Fibroblast of upper back skin (primary cell): ENCODE measurements around the gene IQCN.
A peak's percentile ranks its signal among the peaks of the same experiment; 100 is the strongest.

Source experiments
- DNase-seq: peaks from one replicate; pipeline ENCODE4 v3.0.0-alpha.2; 2013

Gene IQCN

DNA sequence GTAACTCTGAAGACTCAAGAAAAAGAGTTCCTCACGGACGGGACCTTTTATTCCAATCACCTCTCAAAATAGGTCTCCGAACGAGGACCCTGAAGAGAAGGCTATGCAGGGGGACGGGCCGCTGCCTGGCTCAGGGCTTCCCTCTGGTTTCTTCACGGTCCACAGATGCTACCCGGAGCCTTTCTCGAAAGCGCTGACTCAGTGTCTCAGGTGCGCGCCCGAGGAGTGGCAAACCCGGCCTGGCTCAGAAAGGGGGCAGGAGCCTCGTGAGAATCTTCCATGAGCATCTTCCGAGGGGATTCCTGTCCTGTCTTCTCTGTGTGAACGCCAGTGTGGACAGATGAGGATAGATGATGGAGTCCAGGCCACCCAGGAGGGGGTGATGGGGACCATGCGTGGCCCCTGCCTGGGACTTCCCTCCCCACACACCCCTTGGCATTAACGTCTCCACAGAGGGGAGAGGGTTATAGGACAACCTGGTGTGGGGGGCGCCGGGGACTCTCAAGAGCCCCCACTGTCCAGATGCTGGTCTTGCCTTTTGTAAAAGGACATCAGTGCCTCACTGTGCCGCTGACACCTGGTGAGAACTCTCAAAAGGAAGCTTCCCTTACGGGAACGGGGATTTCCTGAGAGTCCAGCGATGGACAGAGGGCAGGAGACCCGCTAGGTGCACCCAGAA, 32.1 kb upstream of the IQCN start:
- DNase-seq, result no peak

DNA sequence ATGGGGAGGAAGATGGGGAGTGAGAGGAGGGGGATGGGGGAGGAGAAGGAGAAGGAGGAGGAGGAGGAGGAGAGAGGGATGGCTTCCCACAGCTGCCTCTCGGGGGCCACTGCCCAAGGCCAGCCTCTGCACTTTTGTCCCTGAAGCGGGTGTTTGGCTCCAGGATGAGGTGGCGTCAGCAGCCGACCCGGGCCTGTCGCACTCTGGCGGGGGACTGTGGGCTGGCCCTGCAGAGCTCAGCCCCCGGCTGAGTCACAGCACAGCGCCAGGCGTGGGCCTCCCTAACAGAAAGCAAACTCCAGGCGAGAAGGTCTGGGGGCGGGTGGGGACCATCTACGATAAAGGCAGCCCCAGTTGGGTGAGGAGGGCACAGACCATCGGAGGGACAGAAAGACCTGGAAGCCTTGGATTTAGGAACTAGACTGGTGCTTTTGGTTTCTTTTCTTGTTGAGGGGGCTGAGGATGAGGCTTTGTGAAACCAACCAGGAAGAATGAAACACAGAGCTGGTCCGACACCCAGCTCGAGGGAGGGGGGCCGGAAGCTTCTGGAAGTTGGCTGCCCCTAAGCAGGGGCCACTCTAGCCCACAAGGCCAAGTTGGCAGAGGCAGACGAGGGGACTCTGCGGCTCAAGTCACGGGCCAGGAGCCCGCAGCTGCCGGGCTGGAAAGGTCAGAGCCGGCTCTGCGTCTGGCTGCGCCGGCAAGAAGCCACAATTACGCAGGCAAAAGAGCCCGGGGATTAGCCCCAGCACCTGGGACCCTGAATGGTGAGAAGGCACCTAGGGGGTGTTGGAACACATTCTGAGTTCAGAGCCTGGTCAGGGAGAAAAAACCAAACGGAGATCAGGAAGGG, 30.4 kb upstream of the IQCN start:
- peak; percentile 72 for DNase-seq

DNA sequence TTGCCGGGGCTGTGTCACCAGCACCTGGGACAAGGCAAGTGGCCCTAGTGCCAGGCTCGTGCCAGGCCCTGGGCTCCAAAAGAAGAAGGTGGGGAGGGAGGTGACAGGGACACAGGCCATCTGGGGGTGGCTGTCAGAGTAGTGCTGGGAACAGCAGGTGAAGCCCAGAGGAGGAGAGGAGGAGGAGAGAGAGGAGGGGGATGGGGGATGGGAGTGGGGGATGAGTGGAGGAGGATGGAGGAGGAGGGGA, 29.9 kb upstream of the IQCN start:
- DNase-seq, result no peak

DNA sequence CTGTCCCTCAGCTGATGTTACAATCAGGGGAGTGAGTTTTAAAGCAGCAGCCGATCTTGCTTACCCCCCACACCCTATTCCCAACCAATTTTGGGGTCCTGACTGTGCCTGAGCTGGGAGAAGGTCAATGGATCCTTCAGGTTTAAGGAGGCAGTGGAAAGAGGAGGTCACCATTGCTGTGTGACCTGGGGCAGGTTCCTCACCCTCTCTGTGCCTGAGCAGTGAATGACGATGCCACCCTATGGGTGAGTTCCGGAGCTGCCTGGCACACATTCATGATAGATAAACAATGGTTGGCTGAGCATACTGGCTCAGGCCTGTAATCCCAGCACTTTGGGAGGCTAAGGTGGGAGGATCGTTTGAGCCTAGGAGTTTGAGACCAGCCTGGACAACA, 27.5 kb upstream of the IQCN start:
- DNase-seq, result no peak

DNA sequence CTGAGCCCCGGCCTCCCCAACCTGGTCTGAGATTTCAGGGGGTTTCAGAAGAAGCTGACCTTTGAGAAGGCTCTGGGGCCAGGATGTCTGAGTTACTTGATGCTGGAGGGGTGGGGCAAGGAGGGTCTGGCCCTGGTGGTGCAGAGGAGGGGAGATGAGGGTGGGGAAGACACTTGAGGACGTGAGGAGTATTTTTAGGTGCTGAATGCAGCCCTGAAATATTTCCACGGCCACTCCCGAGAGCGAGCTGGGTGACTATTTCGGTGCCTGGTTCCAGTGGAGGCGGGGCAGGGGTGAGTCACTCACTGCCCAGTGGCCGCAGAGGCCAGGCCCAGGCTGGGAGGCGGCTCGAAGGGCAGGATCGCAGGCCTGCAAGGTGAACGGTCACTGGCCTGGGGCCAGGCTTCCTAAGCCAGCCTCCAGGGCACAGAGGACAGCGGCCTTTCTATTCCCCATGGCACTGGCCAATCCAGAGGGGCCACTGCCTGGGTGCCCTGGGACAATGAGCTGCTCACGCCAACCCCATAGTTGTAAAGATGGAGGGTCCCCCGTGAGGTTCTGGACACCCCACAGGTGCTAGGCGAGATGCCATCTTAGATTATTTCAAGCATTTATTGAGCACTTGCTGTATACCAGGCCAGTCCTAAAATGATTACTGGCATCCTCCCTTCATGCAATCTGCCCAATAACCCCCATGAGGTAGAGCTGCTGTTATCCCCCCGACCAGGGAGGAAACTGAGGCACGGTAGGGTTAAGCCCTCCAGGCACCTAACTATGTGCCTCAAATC, 26.9 kb upstream of the IQCN start:
- no peak for DNase-seq

DNA sequence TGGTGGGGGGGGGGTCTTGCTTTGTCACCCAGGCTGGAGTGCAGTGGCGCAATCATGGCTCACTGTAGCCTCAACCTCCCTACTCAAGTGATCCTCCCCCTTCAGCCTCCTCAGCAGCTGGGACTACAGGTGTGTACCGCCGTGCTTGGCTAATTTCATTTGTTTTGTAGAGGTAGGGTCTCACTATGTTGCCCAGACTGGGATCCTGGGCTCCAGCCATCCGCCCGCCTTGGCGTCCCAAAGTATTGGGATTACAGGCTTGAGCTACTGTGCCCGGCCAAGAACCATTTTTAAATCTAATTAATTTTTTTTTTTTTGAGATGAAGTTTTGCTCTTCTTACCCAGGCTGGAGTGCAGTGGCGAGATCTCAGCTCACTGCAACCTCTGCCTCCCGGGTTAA, 25.4 kb upstream of the IQCN start:
- DNase-seq, result no peak

DNA sequence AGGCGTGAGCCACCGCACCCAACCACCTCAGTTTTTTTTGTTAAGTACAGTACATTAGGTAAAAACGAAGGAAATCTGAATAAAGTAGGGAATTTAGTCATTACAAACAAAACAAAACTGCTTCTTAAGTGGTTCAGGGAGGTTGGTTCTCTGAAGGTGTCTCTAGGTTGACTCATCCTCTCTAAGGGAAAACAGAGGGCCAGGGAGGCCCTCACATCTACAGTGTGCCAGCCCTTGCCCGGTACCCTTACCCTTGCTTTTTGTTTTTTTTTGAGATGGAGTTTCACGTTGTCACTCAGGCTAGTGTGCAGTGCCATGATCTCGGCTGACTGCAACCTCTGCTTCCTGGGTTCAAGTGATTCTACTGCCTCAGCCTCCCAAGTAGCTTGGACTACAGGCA, 24.3 kb upstream of the IQCN start:
- DNase-seq, result no peak

DNA sequence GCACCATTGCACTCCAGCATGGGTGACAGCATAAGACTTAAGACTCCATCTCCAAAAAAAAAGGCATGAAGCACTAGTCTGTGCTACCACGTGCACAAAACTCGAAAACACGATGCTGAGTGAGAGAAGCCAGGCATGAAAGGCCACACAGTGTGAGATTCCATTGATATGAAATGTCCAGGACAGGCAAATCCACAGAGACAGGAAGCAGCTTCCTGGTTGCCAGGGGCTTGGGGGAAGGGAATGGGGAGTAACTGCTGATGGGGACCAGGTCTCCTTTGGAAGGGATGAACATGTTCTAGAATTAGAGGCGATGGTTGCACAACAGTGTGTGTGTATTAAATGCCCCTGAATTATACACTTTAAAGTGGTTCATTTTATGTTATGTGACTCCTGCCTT, 23.1 kb upstream of the IQCN start:
- DNase-seq, result peak; percentile 48

DNA sequence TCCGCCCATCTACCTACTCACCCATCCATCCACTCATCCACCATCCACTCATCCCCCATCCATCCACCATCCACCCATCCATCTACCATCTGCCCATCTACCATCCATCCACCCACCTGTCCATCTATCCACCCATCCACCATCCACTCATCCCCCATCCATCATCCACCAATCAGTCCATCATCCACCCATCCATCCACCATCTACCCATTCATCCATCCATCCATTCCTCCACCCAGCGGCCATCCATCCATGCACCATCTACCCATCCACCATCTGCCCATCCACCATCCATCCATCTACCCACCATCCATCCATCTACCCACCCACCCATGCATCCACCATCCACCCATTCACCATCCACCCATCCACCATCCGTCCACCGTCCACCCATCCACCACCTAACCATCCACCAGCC, 20.8 kb upstream of the IQCN start:
- no peak for DNase-seq

DNA sequence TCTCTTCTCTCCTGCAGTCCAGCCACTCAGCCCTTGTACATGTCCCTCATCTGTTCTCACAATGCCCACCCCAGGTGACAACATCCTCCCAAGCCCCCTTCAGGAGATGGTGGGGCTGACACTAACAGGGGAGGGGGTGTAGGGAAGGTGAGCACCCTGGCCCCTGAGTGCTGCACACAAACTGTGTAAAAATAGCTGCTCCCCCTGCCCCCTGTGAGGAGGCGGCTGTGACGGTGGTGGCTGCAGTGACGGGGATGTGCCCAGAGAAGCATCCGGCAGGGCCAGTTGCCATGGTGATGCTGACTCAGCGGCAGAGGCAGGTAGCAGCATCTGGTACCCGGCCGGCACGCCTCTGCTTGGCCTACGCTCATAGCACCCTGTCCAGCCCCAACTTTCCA, 20.2 kb upstream of the IQCN start:
- DNase-seq, result no peak

DNA sequence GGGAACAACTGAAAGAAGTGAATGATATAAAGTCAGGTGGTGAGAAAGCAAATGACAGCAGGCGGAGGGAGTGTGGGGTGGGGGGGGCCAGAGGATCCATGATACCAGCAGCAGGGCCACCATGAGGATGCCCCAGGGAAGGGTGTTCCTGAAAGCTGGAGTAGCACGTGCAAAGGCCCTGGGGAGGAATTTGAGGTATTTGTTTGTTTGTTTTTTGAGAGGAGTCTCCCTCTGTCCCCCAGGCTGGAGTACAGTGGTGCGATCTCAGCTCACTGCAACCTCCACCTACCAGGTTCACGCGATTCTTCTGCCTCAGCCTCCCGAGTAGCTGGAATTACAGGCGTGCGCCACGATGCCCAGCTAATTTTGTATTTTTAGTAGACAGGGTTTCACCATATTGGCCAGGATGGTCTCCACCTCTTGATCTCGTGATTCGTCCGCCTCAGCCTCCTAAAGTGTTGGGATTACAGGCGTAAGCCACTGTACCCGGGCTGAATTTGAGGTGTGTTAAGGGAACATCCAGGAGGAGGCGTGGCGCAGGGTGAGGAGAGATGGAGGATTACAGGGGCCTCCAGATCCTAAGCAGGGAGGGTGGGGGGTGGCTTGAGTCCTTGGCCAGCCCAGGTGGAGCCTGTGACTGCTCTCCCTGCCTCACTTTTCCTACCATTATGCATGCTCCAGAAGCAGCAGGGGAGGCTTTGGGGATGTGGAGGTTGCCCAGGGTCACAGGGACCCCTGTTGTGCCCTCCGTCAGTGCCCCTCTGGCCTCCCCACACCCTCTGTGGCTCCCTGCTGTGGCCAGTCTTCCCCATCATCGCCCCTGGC, 19.6 kb upstream of the IQCN start:
- DNase-seq, result no peak

DNA sequence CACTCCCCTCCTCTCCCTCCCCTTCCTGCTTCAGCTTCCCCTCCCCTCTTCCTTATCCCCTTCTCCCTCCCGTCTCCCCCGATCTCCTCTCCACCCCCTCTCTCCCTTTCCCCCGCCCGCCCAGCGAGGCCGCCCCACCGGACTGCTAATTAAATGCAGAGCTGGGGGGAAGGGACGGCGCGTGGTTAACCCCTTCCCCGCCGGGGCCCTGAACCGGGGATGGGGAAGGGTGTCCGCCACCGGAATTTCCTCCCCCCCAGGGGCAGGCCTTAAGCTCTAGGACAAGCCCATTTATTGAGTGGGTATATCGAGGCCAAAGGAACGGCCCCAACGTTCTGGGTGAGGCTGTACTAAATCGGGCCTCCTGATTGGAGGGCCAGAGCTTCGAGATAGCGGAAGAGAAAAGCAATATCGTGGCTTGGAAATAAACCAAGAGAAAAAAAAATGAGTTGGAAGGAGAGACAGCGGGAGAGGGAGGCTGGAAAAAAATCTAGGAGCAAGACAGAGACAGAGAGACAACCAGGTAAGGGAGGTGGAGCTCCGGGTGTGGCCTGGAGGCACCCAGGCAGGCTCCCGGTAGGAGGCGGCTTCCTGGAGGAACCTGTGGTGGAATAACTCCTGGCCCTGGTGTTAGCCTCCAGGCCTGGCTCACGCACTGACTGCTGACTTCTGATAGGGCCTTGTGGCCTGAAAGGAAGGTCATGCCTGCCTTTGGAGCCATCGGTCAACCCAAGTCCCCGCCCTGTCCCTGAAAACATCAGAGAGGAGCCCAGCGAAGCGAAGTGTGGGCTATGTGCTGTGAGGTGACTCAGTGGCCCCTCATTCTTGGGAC, 18.8 kb upstream of the IQCN start:
- DNase-seq, result peak; percentile 89

DNA sequence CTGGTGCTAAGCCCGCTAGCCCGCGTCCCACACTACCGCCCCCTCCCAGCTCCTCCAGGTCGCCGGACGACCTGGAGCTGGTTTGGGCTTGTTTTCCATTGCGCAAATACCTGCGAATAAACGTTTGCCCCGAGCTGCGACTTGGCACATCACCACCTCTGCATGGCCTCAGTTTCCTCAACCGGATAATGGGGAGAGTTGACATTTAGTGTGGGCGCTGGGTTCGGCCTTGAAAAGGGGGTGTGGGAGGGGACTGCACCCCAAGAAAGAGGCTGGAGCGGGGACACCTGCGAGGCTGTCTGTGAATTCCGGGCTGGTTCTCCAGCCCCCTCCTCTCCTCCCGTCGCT, 18.2 kb upstream of the IQCN start:
- no peak for DNase-seq

DNA sequence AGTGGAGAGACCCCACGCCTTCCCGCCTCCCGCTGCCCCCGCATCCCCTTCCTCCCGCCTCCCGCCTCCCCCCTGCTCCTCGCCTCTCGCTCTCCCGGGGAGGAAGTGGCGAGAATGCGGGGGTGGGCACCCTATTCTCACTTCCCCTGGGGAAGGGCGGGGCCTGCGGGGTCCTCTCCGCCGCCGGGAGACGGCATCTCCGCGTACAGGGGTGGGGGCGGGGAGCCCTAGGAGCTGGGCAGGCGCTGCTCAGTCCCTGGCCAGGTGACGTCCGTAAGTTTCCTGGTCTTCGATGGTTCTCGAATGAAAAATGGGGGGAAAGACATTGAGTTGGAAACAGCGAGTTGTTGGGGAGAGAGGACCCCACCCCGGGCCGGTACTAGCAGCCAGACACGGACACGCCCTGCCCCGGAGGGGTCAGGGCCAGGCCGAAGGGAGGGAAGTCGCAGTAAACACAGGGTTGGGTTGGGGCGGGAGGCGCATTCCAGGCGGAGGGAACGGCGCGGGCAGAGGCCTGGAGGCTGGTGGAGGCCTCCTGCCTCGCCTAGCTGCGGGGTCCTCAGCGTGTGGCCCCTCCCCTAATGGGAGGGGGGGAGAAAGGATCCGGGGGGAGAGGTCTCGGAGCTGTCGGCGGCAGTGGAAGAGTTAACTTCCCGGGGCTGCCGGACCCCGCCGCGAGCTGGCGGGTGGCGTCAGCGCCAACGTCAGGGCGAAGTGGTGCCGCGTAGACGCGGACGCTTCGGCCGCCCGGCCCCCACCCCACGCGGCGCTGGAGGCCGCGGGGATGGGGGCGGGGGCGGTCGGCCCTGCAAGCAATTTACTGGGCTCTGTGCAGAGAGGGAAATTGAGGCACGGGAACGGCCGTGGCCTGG, 17.6 kb upstream of the IQCN start:
- peak; percentile 77 for DNase-seq

DNA sequence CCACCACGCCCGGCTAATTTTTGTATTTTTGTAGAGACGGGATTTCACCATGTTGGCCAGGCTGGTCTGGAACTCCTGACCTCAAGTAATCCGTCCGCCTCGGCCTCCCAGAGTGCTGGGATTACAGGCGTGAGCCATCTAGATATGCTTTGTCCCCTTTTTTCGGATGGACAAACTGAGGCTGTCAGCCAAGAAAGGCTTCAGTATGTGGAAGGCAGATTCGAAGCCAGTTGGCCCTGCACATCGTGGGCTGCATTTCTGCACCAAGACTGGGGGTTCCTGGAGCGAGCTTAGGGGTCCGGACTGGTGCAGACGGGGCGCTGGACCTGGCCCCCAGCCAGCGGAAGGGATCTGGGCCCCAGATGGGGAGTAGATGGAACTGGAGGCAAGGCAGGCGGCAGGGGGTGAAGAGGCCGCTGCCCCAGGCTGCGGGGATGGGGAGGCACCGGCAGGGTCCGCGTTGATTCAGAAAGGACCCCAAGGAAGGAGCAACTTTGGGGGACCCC, 16.8 kb upstream of the IQCN start:
- DNase-seq, result no peak

DNA sequence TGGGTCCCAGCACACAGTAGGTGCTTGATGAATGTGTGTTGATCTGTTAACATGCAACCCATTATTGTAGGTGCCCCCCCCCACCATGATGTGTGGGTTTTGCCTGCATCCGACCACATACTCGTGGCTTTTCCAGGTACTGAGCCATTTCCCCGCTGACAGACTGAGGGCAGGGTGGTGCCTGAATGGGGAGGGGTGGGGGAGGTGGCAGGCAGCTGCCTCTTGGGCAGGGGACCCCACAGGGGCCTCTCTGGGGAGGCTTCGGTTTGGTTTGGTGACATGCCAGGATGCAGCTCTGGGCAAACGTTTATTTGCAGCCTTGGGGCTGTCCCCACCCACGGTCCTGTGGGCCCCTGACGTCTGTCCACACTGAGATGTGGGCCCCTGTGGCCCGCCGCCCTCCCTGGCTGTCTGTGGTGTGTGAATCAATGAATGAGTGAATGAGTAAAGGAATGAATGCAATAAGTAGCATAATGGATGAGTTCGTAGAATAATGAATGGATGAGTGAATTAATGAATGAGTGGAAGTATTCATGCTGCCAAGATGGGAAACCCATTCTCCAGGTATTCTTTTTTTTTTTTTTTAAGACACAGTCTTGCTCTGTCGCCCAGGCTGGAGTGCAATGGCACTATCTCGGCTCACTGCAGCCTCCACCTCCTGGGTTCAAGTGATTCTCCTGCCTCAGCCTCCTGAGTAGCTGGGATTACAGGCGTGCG, 16.2 kb upstream of the IQCN start:
- DNase-seq, result no peak

DNA sequence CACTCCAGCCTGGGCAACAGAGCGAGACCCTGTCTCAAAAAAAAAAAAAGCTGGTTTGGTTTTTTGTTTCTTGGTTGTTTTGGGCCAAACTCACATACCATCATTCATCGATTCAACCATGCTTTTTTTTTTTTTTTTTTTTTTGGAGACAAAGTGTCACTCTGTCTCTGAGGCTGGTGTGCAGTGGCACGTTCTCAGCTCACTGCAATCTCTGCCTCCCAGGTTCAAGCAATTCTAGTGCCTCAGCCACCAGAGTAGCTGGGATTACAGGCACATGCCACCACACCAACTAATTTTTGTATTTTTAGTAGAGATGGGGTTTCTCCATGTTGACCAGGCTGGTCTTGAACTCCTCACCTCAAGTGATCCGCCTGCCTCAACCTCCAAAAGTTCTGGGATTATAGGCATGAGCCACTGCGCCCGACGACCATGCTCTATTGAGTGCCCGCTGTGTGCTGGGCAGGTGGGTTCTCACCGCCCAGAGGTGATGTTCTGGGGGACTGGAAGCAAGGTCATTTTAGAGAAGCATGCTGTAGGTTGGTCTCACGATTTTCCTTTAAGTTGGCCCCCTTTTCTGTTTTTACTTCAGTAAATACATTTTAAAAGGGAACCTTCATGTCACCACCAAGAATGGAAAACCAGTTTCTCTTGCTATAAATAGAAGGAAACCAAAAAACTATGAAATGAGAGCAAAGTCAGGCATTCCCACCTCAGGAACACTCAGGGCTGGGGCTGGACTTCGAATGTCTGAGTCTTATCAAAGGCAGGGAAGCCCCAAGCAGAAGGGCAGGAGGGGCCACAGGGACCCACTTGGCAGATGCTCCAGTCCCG, 15.4 kb upstream of the IQCN start:
- DNase-seq, result no peak

DNA sequence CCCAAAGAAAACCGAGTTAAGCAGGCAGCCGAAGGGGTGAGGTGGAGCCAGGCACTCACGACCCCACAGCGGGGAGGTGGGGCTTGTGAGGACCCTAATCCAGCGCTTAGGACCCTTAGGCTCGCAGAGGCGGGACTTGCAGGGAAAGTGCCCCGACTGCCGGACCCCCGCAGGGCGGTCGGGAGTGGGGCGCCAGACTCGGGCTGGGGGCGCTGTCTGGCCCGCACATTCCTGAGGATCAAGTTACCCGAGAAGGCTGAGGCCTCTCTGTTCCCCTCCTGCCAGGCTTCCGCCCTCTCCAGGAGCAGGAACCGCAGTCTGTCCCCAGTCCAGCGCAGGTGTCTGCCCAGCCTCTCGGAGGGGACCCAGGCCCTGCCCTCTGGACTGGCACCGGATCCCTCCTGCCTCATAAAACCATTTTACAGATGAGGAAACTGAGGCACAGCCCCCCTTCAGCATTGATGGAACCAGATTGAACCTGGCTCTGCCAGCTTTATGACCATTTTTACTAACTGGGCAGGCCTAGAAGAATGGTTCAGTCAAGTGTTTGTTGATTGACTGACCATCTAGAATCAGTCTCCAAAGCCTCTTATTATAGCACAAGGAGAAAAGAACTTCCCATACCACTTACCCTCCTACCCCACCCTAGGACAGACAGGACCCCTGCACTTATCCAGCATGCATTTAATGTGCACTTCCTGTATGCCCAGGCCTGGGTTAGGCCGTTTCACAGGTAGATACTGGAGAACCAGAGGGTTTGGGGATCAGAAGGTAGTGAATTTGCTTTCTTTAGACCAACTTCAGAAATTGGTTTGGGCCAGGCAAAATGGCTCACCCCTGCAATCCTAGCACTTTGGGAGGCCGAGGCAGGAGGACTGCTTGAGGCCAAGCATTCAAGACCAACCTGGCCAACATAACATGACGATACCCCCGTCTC, 13.9 kb upstream of the IQCN start:
- DNase-seq, result peak; percentile 43
